Measurements from ENCODE around the gene GALM.
"Not testable (repeated sequence)": the region's sequence is repeated elsewhere in the genome, so short reads cannot be mapped to it uniquely, and the experiment has no call there.

Gene GALM

GRCh38 chr2:38680868-38681267 is 15.0 kb downstream of the GALM start:
- H3K4me1 ChIP-seq (ENCODE audit: control insufficient read depth, insufficient read depth, low read length); H3K27ac ChIP-seq (ENCODE audit: extremely low read depth, low read depth, low read length); H3K4me3 ChIP-seq (ENCODE audit: low read depth, low read length); H3K9me3 ChIP-seq (ENCODE audit: control insufficient read depth, insufficient read depth, low read depth, low read length); POLR2A ChIA-PET: not testable (repeated sequence)
- CTCF ChIA-PET = interaction anchor here (0.6 to 0.7 kb wide), 2 partner anchors 81 to 85 kb away, joined by 4 to 5 read pairs; no protein-coding TSS in a partner anchor
- peaks cover 14 to 57% of the 10 kb centered on the region in 2 experiments for H3K36me3 ChIP-seq (ENCODE audit: control insufficient read depth in 2 of 2, insufficient read depth in 1 of 2, low read length in 2 of 2)
- peak; percentile 52; the same call in 1 of the 2 replicates for TF ChIP-seq ZNF121 (tag by site-specific recombination; IDR thresholded peaks at IDR 0.05)

GRCh38 chr2:38682008-38682575 is 16.2 kb downstream of the GALM start:
- POLR2A ChIA-PET = no interaction called here
- Histone ChIP-seq H3K9me3 (ENCODE audit: control insufficient read depth, insufficient read depth, low read depth, low read length) (no peaks in the 10 kb centered on the region), H3K36me3 (ENCODE audit: control insufficient read depth in 2 of 2, insufficient read depth in 1 of 2, low read length in 2 of 2) (peaks cover 14 to 52% of the 10 kb centered on the region in 2 experiments), H3K4me1 (ENCODE audit: control insufficient read depth, insufficient read depth, low read length) (no peaks in the 10 kb centered on the region), H3K4me3 (ENCODE audit: low read depth, low read length) (no peak overlapping the region), H3K27ac (ENCODE audit: extremely low read depth, low read depth, low read length) (no peak overlapping the region)
- CTCF ChIA-PET = interaction anchor here (0.6 kb wide), 1 partner anchor 19 kb away, joined by 4 read pairs; no protein-coding TSS in a partner anchor
- TF ChIP-seq ZNF112 (tag by site-specific recombination; IDR thresholded peaks at IDR 0.05) (no peak), ZNF473 (tag by site-specific recombination; IDR thresholded peaks at IDR 0.05) (no peak), ZNF76 (tag by site-specific recombination; IDR thresholded peaks at IDR 0.05; ENCODE audit: borderline replicate concordance, low read depth) (no peak), HOXA7 (CRISPR knock-in tag; IDR thresholded peaks at IDR 0.05; ENCODE audit: borderline replicate concordance) (no peak), BCL11A (tag by site-specific recombination; IDR thresholded peaks at IDR 0.05; ENCODE audit: low read depth) (no peak), HIC1 (tag by site-specific recombination; IDR thresholded peaks at IDR 0.05) (no peak), ZNF580 (tag by site-specific recombination; IDR thresholded peaks at IDR 0.05) (no peak), ZNF394 (tag by site-specific recombination; IDR thresholded peaks at IDR 0.05; ENCODE audit: borderline replicate concordance) (no peak), ZNF488 (tag by site-specific recombination; IDR thresholded peaks at IDR 0.05) (no peak), ZBTB17 (tag by site-specific recombination; IDR thresholded peaks at IDR 0.05) (no peak), ZNF548 (tag by site-specific recombination; IDR thresholded peaks at IDR 0.05) (no peak), ZNF521 (tag by site-specific recombination; IDR thresholded peaks at IDR 0.05) (no peak), ZNF335 (tag by site-specific recombination; conservative IDR thresholded peaks at IDR 0.05) (no peak)

- H3K9me3 ChIP-seq (ENCODE audit: control insufficient read depth, insufficient read depth, low read depth, low read length); H3K4me1 ChIP-seq (ENCODE audit: control insufficient read depth, insufficient read depth, low read length); H3K27ac ChIP-seq (ENCODE audit: extremely low read depth, low read depth, low read length); CTCF ChIA-PET; POLR2A ChIA-PET; H3K4me3 ChIP-seq (ENCODE audit: low read depth, low read length): not testable (repeated sequence)
- H3K36me3 ChIP-seq (ENCODE audit: control insufficient read depth in 2 of 2, insufficient read depth in 1 of 2, low read length in 2 of 2) = peaks cover 14 to 49% of the 10 kb centered on the region in 2 experiments
Observed at GRCh38 chr2:38682620-38683019, 16.7 kb downstream of the GALM start.

GRCh38 chr2:38683766-38684165 is 17.9 kb downstream of the GALM start:
- POLR2A ChIA-PET = no interaction called here
- CTCF ChIA-PET = no interaction called here
- peaks cover 14 to 45% of the 10 kb centered on the region in 2 experiments for H3K36me3 ChIP-seq (ENCODE audit: control insufficient read depth in 2 of 2, insufficient read depth in 1 of 2, low read length in 2 of 2)
- H3K4me1 ChIP-seq (ENCODE audit: control insufficient read depth, insufficient read depth, low read length) = no peaks in the 10 kb centered on the region
- H3K9me3 ChIP-seq (ENCODE audit: control insufficient read depth, insufficient read depth, low read depth, low read length) = no peaks in the 10 kb centered on the region
- H3K27ac ChIP-seq (ENCODE audit: extremely low read depth, low read depth, low read length) = no peak overlapping the region
- no peak overlapping the region for H3K4me3 ChIP-seq (ENCODE audit: low read depth, low read length)
- no peak for TF ChIP-seq ZEB2 (tag by site-specific recombination; IDR thresholded peaks at IDR 0.05)
- no peak for TF ChIP-seq ZNF26 (tag by site-specific recombination; IDR thresholded peaks at IDR 0.05)
- no peak for TF ChIP-seq SETDB1 (IDR thresholded peaks at IDR 0.05; ENCODE audit: insufficient read length, low read length)
- no peak for TF ChIP-seq ZNF624 (tag by site-specific recombination; IDR thresholded peaks at IDR 0.05)
- no peak for TF ChIP-seq ZNF350 (tag by site-specific recombination; IDR thresholded peaks at IDR 0.05)
- TF ChIP-seq BCL6B (tag by site-specific recombination; IDR thresholded peaks at IDR 0.05) = no peak
- no peak for TF ChIP-seq ZNF37A (tag by site-specific recombination; IDR thresholded peaks at IDR 0.05)
- no peak for TF ChIP-seq ZNF585B (tag by site-specific recombination; IDR thresholded peaks at IDR 0.05)
- TF ChIP-seq ZNF776 (tag by site-specific recombination; IDR thresholded peaks at IDR 0.05; ENCODE audit: borderline replicate concordance) = no peak
- no peak for TF ChIP-seq ZNF423 (tag by site-specific recombination; IDR thresholded peaks at IDR 0.05)
